Activated CD4-positive, alpha-beta memory T cell treated with anti-CD3 and anti-CD28 coated beads, Interleukin-2, amount 10 ng/mL, durations not matched to agents 7 days and 5 days (primary cell): ENCODE results near the gene RNF183. TPM values are rescaled to one million over a fixed set of nuclear protein-coding genes. Genes with fewer than 3 reads are reported as not detected.
"Not testable (repeated sequence)": the region's sequence is repeated elsewhere in the genome, so short reads cannot be mapped to it uniquely, and the experiment has no call there.

Source experiments
- CTCF ChIA-PET: fragments of 350-600 bp; sonication (Branson Sonifier 250); formaldehyde crosslinking; loops from one replicate; lab custom pipeline; 2021; ENCODE audit warnings: antibody characterized with exemption, inconsistent platforms; lab: Charles Lee
- POLR2A ChIA-PET: fragments of 350-600 bp; sonication (Branson Sonifier 250); formaldehyde crosslinking; loops from one replicate; lab custom pipeline; 2021; ENCODE audit warnings: antibody characterized with exemption; lab: Charles Lee
- DNase-seq: peaks from one replicate; pipeline ENCODE4 v3.0.0-alpha.2; 2020
- H3K27ac Mint-ChIP-seq: one replicate; pipeline ENCODE4 v1.8.0; 2021; ENCODE audit warnings: mild to moderate bottlenecking, mixed read lengths
- H3K27me3 Mint-ChIP-seq: one replicate; pipeline ENCODE4 v1.8.0; 2021; ENCODE audit warnings: mixed read lengths
- H3K36me3 Mint-ChIP-seq: one replicate; pipeline ENCODE4 v1.8.0; 2021; ENCODE audit warnings: low read depth, mixed read lengths
- H3K4me1 Mint-ChIP-seq: one replicate; pipeline ENCODE4 v1.8.0; 2021; ENCODE audit warnings: mixed read lengths
- H3K4me3 Mint-ChIP-seq: one replicate; pipeline ENCODE4 v1.8.0; 2021; ENCODE audit warnings: mild to moderate bottlenecking, mixed read lengths
- H3K9me3 Mint-ChIP-seq: one replicate; pipeline ENCODE4 v1.8.0; 2021; ENCODE audit warnings: mixed read lengths
- total RNA-seq, 2 experiments: library from RNA; stranded (reverse); gene quantifications; one replicate each; pipeline ENCODE4 v1.2.3, GENCODE V29; 2021

The RNF183 gene
- total RNA-seq, 2 experiments from 2014 or later: 0.23 to 0.40 TPM

- POLR2A ChIA-PET: no interaction called here
Observed at GRCh38 chr9:113313261-113313660, 10.1 kb upstream of the RNF183 start.

GRCh38 chr9:113311961-113312360, 8.8 kb upstream of the RNF183 start:
- peaks cover 6% of the 10 kb centered on the region for H3K27me3 Mint-ChIP-seq
- no peaks in the 10 kb centered on the region for H3K36me3 Mint-ChIP-seq
- no peaks in the 10 kb centered on the region for H3K9me3 Mint-ChIP-seq
- H3K4me1 Mint-ChIP-seq: no peaks in the 10 kb centered on the region
- CTCF ChIA-PET: interaction anchor here (1.3 to 2.5 kb wide), 4 partner anchors 89 to 346 kb away, joined by 3 to 9 read pairs (median 5); partner anchors contain the start of gene ALAD
- DNase-seq: no peak
- POLR2A ChIA-PET: no interaction called here
- H3K4me3 Mint-ChIP-seq: no peak overlapping the region
- no peak overlapping the region for H3K27ac Mint-ChIP-seq

More at GRCh38 chr9:113313261-113313660, 10.1 kb upstream of the RNF183 start:
- no peaks in the 10 kb centered on the region for H3K36me3 Mint-ChIP-seq
- H3K27me3 Mint-ChIP-seq: peaks cover 3% of the 10 kb centered on the region
- CTCF ChIA-PET: interaction anchor here (2.0 to 2.5 kb wide), 2 partner anchors 279 to 345 kb away, joined by 6 to 9 read pairs; no protein-coding TSS in a partner anchor
- no peak overlapping the region for H3K4me3 Mint-ChIP-seq
- no peaks in the 10 kb centered on the region for H3K4me1 Mint-ChIP-seq
- H3K9me3 Mint-ChIP-seq: no peaks in the 10 kb centered on the region
- no peak overlapping the region for H3K27ac Mint-ChIP-seq
- DNase-seq: no peak

GRCh38 chr9:113310538-113310937, 7.4 kb upstream of the RNF183 start:
- Mint-ChIP-seq H3K36me3 (no peaks in the 10 kb centered on the region), H3K27ac (no peak overlapping the region), H3K4me3 (no peak overlapping the region), H3K4me1 (no peaks in the 10 kb centered on the region), H3K9me3 (no peaks in the 10 kb centered on the region), H3K27me3 (peaks cover 9% of the 10 kb centered on the region)
- CTCF ChIA-PET: interaction anchor here (0.5 to 3.3 kb wide), 9 partner anchors 14 to 348 kb away, joined by 3 to 9 read pairs (median 4); partner anchors contain the start of genes ALAD, CDC26 and PRPF4
- no peak for DNase-seq
- POLR2A ChIA-PET: interaction anchor here (1.1 kb wide), 1 partner anchor 100 kb away, joined by 3 read pairs; the partner anchor contains the start of gene POLE3

GRCh38 chr9:113309204-113309813, 6.1 kb upstream of the RNF183 start:
- H3K9me3 Mint-ChIP-seq: no peaks in the 10 kb centered on the region
- peaks cover 8% of the 10 kb centered on the region for H3K27me3 Mint-ChIP-seq
- H3K36me3 Mint-ChIP-seq: no peaks in the 10 kb centered on the region
- H3K27ac Mint-ChIP-seq: no peak overlapping the region
- POLR2A ChIA-PET: interaction anchor here (1.1 kb wide), 1 partner anchor 101 kb away, joined by 3 read pairs; the partner anchor contains the start of gene POLE3
- DNase-seq: peak; percentile 29
- CTCF ChIA-PET: interaction anchor here (0.9 to 3.3 kb wide), 12 partner anchors 12 to 349 kb away, joined by 3 to 9 read pairs (median 4); partner anchors contain the start of genes ALAD, C9orf43, CDC26 and POLE3
- no peaks in the 10 kb centered on the region for H3K4me1 Mint-ChIP-seq
- H3K4me3 Mint-ChIP-seq: no peak overlapping the region

- Mint-ChIP-seq H3K36me3 (no peaks in the 10 kb centered on the region), H3K9me3 (no peaks in the 10 kb centered on the region), H3K4me1 (no peaks in the 10 kb centered on the region), H3K4me3 (no peak overlapping the region), H3K27ac (no peak overlapping the region), H3K27me3 (peaks cover 13% of the 10 kb centered on the region)
- DNase-seq: no peak
- POLR2A ChIA-PET: no interaction called here
- CTCF ChIA-PET: interaction anchor here (0.7 kb wide), 2 partner anchors 44 to 122 kb away, joined by 3 to 4 read pairs; no protein-coding TSS in a partner anchor
Observed at GRCh38 chr9:113307396-113307975, 4.3 kb upstream of the RNF183 start.

- Mint-ChIP-seq H3K27me3 (peaks cover 17% of the 10 kb centered on the region), H3K4me1 (no peaks in the 10 kb centered on the region), H3K4me3 (no peak overlapping the region), H3K27ac (no peak overlapping the region), H3K36me3 (no peaks in the 10 kb centered on the region), H3K9me3 (no peaks in the 10 kb centered on the region)
- DNase-seq: no peak
- ChIA-PET CTCF (no interaction called here), POLR2A (no interaction called here)
Observed at GRCh38 chr9:113306566-113306965, 3.4 kb upstream of the RNF183 start.

GRCh38 chr9:113301548-113301947, 1.6 kb downstream of the RNF183 start:
- ChIA-PET POLR2A (no interaction called here), CTCF (no interaction called here)
- Mint-ChIP-seq H3K27ac (no peak overlapping the region), H3K4me1 (no peaks in the 10 kb centered on the region), H3K36me3 (no peaks in the 10 kb centered on the region), H3K9me3 (no peaks in the 10 kb centered on the region), H3K4me3 (no peak overlapping the region), H3K27me3 (peaks cover 29% of the 10 kb centered on the region)
- DNase-seq: no peak

GRCh38 chr9:113299800-113300292, 3.3 kb downstream of the RNF183 start:
- POLR2A ChIA-PET: no interaction called here
- Mint-ChIP-seq H3K36me3 (no peaks in the 10 kb centered on the region), H3K9me3 (no peaks in the 10 kb centered on the region), H3K27me3 (peaks cover 24% of the 10 kb centered on the region), H3K27ac (no peak overlapping the region), H3K4me3 (no peak overlapping the region), H3K4me1 (no peaks in the 10 kb centered on the region)
- no peak for DNase-seq
- CTCF ChIA-PET: no interaction called here

- H3K9me3 Mint-ChIP-seq: no peaks in the 10 kb centered on the region
- H3K27ac Mint-ChIP-seq: no peak overlapping the region
- CTCF ChIA-PET: no interaction called here
- H3K27me3 Mint-ChIP-seq: peaks cover 24% of the 10 kb centered on the region
- DNase-seq: no peak
- no peak overlapping the region for H3K4me3 Mint-ChIP-seq
- POLR2A ChIA-PET: no interaction called here
- no peaks in the 10 kb centered on the region for H3K4me1 Mint-ChIP-seq
- no peaks in the 10 kb centered on the region for H3K36me3 Mint-ChIP-seq
Observed at GRCh38 chr9:113298924-113299770, 4.0 kb downstream of the RNF183 start.

GRCh38 chr9:113298311-113298710, 4.9 kb downstream of the RNF183 start:
- H3K27me3 Mint-ChIP-seq: peaks cover 24% of the 10 kb centered on the region
- no peak overlapping the region for H3K27ac Mint-ChIP-seq
- H3K4me3 Mint-ChIP-seq: no peak overlapping the region
- POLR2A ChIA-PET: no interaction called here
- no peaks in the 10 kb centered on the region for H3K36me3 Mint-ChIP-seq
- no peak for DNase-seq
- H3K9me3 Mint-ChIP-seq: no peaks in the 10 kb centered on the region
- H3K4me1 Mint-ChIP-seq: peaks cover 1% of the 10 kb centered on the region
- CTCF ChIA-PET: no interaction called here

GRCh38 chr9:113296796-113297558, 6.2 kb downstream of the RNF183 start:
- H3K9me3 Mint-ChIP-seq: no peaks in the 10 kb centered on the region
- peaks cover 12% of the 10 kb centered on the region for H3K36me3 Mint-ChIP-seq
- peaks cover 15% of the 10 kb centered on the region for H3K27me3 Mint-ChIP-seq
- CTCF ChIA-PET: interaction anchor here (1.1 kb wide), 1 partner anchor 13 kb away, joined by 4 read pairs; no protein-coding TSS in a partner anchor
- POLR2A ChIA-PET: no interaction called here
- no peak for DNase-seq
- peaks cover 4% of the 10 kb centered on the region for H3K4me1 Mint-ChIP-seq
- no peak overlapping the region for H3K4me3 Mint-ChIP-seq
- no peak overlapping the region for H3K27ac Mint-ChIP-seq

- H3K27me3 Mint-ChIP-seq: peaks cover 15% of the 10 kb centered on the region
- DNase-seq, POLR2A ChIA-PET, H3K27ac Mint-ChIP-seq, H3K9me3 Mint-ChIP-seq, H3K4me1 Mint-ChIP-seq, H3K4me3 Mint-ChIP-seq: not testable (repeated sequence)
- peaks cover 18% of the 10 kb centered on the region for H3K36me3 Mint-ChIP-seq
- CTCF ChIA-PET: interaction anchor here (1.1 kb wide), 1 partner anchor 13 kb away, joined by 4 read pairs; no protein-coding TSS in a partner anchor
Observed at GRCh38 chr9:113296247-113296646, 6.9 kb downstream of the RNF183 start.
